HG02870 (cell line): Measurements from ENCODE around the gene TCERG1L.
"Not testable (repeated sequence)": the region's sequence is repeated elsewhere in the genome, so short reads cannot be mapped to it uniquely, and the experiment has no call there.

ENCODE experiments used
- ATAC-seq: cut with Tn5 transposase; IDR thresholded peaks from one replicate; pipeline ENCODE4 v1.9.1; 2021; ENCODE audit warnings: mild to moderate bottlenecking, moderate library complexity; ENCODE audit not compliant: unreplicated experiment

TCERG1L gene

DNA sequence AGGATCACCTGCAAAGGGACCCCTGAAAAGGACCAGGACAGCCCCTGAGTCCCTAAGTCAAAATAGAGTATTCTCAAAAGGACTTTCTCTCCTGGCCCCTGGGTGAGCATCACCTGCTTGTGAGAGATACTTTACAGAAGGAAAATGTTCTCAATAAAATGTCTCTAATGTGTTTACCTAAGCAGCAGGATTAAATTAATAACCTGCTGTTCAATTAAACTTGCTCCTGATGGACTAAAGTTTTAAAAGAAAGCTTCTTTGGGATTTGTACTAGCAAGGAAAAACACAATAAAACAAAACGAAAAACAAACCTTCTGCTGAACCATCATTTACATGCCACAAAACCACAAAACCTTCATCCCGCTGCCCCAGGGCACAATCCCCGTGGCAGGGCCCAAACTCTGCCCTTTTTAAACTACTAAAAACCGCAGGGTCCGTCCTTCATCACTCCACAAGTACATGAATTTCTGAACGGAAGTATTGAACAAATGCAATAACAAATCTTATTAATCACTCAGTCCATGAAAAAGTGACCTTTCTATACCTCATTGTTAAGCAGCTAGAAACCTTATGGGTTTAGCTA, 197.7 kb downstream of the TCERG1L start:
- no peak for ATAC-seq

DNA sequence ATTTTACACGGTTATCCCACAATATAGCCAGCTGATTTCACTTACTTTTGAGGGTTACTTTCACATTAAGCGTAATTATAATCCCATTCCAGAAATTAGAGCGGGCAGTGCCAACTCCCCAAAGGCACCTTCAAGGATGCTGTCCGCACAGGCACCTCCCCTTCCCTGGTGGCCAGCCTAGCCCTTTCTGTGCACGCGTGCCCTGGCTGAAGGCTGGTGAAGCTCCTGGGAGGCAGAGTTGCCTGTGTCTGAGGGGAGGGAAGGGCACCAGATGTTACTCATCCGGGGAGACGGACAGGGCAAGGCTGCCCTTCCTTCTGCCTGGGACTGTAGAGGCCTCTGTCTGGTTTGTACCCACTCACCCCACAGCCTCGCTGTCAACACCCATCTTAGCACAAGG, 198.4 kb downstream of the TCERG1L start:
- no peak for ATAC-seq

DNA sequence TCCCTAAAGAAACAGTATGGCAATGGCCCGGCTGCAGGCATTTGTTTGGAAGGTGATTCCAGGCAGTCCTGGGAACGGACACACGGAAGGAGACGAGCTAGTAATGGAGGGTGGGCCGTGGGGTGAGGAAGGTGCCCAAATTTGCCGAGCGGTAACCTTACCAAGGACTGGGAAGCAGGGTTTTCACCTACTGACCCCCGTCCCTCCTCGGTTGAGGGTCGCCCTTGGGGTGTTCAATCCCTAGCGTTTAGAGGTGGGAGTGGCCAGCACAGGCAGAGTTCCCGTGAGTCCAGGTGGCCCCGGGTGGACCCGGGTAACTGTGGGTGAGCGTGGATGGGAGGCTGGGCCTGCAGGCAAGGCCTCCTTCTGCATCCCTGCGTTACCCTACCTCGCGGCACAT, 198.8 kb downstream of the TCERG1L start:
- ATAC-seq: no peak

DNA sequence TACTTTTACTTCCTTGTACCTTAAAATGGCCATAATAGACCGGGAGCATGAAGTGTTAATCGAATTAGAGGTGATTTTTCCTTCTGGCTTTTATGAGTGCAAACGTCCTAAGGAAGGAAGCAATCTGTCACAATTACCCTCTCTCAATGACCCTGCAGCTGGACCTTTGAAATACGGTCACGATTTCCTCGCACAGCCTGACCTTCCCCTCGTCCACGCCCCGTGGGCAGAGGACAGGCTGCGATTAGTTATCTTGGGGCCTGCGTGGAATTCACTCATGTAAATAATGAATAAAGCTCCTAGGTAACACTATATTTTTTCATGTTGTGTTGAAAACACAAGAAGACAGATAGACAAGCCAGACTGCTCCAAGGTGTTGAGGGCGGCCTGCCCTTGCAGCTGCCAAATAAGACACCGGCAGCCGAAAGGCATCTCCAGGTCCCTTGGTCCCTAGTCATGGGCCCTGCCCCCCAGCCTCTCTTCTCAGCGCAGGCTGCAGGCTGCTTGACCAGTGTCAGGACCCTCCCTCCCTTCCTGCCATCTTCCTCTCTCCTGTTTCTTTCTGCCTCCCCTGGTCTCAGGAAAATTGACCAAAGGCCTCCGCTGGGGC, 199.9 kb downstream of the TCERG1L start:
- no peak for ATAC-seq

DNA sequence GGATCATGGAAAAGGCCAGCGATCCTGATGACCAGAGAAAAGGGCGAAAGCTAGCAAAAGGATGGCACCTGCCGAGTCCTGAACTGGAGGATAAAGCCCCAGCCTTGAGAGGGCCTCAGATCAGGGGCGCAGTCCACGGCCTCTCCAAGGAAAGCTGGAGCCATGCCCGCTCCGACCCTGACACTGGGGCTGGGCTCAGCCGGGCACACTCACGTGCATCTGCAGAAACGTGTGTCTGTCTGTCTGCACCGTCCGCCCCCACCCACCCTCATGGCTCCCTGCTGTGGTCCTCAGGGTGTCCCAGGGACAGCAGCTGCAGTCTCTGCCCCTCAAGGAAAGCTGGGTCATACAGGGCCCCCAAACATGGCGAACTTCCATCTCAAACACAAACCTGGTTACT, 200.5 kb downstream of the TCERG1L start:
- ATAC-seq: no peak

DNA sequence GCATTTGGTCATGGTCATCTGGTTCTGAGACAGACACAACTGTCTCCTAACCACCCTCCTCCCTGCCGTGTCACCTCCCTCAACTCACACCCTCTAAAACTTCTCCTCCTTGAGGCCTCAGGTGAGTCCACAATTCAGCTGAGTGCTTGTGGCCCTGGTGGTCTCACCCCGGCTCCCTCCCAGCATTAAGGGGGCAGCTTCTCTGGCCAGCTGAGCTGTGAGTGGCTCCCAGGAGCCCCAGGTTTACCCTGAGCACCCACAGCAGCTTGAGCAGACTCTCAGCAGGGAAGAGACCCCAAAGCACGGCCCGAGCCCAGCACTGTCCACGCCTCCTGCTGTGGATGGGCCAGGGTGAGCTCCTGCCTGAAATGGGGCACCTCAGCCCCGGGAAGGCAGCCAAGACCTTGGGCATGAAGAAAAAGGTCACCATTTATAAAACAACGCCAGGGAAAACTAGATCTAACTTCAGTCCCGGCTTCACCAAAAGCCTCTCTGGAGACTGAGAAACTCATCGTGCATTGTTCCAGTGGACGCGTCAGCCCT, 201.2 kb downstream of the TCERG1L start:
- no peak for ATAC-seq

DNA sequence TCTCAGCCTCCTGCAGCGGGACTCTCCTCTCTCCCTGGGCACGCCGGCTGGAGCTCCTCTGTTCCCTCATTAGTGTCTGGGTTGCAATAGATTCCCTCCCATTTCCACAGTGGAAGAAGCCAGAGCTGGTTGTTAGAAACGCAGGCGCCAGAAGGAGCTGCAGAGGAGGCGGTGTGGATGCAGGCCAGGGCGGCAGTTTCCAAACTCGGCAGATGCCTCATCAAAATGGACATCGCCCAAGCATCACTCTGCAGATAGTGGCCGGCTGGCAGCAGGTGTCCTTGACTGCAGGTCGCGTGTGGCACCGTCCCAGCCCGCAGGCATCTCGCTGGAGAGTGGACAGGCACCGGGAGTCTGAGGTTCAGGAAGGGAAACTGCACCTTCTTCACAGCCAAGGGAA, 201.8 kb downstream of the TCERG1L start:
- no peak for ATAC-seq

DNA sequence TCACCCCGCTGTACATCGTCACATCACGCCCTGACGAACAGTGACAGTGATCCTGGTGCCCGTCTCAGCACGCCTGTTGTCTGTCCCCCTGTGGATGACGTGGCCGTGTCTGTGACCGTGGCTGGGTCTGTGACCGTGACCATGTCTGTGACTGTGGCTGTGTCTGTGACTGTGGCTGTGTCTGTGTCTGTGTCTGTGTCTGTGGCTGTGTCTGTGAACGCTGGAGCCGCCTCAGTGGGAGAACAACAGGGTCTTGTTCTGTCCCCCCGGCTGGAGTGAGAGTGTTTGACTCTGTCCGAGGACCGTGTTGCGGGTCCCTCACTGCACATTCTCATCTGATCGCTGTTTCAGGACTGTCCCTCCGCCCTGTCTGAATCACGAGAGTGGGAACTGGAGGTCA, 202.2 kb downstream of the TCERG1L start:
- ATAC-seq: no peak

DNA sequence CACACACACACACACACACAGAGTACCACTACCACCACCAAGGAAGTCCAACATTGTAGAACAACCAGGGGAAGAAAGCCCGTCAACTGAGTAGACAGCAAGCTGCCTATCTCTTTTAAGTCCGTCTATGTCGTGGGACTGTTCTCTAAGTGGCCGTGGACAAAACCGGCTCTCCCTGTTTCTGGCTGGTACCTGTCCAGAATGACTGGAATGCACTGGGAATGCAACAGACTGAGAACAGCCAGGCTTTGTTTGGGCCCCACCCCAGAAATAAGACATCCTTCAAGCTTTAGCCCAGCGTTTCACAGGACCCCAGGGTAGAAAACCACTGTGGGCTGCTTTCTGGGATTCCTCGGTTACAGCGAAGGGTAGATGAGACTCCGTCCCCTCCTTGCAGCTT, 203.6 kb downstream of the TCERG1L start:
- no peak for ATAC-seq

DNA sequence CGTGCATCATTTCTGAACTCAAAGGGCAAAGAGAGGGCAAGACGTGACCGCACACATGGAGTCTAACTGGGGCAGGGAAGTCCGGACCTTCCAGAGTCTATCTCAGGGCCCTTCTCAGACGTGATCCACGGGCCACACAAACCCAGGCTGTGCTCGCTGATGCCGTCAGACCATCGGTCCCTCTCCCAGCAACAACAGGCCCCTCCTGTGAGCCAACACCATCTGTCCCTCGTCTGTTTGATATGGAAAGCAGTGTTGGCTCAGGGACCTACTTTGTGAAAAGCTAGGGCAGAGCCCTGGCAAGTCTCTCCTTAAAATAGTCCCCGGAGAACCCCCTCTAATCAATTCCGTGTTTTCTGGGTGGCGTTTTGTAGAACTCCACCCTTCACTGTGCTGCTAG, 208.8 kb downstream of the TCERG1L start:
- ATAC-seq: no peak

DNA sequence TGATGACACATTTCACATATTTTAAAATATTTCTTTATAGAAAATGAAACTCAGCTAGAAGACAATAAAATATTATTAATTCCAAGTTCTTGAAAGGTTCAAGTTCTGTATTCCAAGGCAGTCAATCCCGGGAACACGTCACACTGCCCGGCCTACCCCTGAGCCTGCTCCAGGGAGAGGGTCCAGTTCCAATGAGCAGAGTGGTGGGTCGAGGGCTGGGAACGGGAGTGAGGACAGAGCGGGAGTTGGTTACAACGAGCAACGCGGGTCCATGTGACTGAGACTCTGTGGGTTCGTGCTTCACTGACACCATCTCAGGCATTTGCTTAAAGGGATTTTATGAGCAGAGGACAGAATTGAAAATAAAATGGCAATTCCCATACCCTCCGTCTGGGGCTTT, 209.4 kb downstream of the TCERG1L start:
- ATAC-seq: no peak

DNA sequence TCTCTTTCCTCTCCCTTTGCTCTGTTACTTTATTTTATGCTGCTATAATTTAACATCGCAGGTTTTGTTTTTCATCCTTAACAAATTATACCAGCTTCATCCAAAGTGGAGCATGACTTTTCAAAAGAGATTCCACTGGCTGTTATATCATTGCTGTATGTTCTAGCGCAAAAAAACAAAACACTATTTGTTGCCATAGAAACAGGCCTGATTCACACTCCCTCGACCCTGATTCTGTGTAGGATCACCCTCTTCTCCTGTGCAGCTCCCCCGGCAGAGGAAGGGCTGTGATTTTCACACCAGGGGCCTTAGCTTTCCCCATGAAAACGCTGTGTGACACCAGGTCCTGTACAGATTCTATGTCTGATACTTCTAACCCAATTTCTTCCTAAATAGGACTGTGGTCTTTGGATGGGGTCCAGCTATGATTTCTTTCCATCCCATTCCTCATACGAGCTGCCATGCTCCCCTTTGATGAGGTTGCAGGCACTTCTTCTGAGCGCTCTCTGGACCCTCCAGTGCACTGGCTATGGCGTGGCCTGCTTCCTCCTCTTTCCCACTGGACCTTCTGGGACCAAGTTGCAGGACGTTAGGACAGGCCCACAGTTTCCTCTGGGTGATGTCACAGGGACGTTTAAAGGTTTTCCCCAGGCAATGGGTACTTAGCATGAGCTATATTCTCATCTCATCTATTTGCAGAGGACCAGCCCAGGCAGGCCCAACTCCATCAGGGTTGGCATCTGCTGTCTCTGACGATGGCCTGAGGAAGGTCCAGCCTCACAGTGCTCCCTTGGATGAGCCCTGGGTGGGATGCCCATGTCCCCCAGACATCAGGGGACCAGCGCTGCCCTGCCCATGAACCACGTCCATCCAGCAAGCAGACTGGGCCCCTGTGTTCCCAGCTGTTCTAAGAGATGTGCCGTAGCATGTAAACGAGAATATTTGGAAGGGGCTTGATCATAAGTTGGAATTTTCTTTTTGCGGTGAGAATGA, 210.8 kb downstream of the TCERG1L start:
- not testable (repeated sequence) for ATAC-seq

DNA sequence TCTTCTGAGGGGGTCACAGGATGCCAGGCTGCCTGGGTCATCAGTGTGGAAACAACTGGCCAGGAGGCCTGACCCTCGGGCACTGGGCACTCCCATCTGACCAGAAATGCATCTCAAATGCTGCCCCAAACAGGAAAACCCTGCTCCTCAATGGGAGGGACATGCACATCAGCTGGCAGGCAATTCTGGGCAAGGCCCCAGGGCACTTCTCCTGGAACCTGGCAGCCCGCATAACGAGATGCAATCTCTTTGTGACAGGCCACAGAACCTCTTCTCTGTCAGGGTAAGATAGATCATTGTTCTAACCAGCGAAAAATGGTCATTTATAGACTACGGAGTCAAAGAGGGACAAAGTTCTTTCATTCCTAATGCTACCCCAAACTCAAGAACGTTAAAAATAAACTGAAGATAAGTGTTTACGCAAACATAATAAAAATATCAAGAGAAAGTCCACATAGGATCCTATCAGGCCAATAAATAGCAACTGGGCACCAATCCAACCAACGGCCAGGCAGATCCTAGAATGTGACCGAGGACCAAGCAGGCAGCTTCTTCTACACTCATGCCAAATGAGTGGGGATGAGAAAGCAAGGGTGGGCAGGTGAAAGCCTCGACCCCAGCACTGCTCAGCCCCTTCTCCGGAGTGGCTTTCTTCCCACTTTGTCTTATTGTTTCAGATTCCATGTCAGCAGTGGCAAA, 212.3 kb downstream of the TCERG1L start:
- ATAC-seq: no peak

DNA sequence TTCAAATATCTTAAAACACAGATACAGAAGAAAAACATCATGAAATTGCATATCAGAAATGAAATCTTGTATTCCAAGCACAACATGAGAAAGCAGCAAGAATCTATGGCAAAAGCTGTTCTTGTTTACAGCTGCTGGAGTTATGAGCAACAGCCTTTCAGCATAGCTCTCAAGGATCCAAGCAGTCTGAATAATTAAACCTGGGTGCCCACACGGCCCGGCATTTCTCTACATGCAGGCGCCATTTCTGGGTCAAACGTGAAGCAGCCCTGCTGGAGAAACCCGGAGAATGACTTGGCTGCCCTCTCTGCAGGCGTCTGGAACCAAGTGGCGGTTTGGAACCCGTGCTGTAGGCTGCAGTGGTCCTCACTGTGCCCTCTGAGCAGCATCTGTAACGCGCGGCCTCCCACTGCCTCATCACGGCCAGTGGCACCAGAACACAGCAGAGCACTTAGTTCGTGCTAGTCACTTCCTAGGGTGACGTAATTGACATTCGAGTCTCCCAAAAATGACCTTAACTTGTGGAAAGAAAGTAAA, 213.0 kb downstream of the TCERG1L start:
- no peak for ATAC-seq

DNA sequence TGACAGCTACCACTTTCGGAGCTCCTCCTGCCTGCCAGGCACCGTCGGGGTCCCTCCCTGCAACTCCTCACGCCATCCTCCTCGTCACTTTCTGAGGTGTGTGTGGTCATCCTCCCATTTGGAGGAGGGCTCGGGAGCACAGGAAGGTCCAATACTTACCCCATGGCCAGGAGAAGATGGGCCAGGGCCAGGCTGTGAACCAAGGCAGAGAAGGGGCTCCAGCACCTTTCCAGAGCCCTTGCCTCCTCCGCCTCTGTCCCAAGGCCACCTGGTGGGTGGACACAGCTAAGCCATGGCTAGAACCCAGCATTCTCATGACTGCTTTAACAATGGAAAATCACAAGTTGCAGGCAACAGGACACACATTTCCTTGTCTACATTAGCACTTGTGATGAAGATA, 215.5 kb downstream of the TCERG1L start:
- ATAC-seq: no peak

DNA sequence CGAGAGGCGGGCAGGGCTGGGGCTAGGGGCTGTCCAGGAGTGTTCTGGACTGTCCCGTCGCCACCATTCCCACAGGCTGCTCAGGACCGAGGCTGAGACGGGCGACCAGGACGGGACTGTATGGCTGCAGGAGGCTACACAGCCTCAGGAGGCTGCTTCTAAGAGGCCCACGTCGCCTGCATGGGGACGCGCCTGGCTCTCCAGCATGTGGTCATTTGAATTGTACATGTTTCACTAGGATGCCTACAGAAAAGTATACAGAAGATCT, 216.3 kb downstream of the TCERG1L start:
- no peak for ATAC-seq

DNA sequence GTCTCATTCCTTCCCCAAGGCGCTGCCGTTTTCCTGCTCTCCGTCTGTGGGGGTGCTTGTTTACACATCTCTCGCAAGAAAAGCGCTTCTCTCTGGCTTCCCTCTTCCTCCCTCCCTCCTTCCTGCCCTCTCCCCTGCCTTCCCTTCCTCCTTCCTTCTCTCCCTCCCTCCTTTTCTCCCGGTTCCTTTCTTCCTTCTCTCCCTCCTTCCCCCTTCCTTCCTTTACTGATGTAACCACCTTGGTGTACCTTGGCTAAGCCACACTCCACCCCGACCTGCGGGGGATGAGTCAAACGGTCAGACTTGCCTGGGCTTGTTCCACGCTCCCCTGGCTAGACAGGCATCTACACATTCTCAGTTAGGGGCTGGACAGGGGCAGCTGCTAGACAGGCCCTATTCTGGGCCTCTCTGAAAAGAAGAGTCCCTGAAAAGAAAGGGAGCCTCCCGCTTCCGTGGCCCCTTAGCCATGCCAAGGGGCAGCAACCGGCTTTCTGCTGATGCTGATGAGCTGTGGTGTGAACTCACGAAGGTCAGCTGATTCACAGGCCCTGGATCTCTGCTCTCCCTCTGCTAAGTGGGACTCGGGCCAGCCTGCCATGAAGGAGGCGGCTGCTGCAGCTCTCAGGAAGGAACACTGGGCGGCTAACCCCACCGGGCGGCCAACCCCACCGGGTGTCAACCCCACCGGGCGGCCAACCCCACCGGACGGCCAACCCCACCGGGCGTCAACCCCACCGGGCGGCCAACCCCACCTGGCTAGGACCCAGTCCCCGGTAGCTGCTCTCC, 216.8 kb downstream of the TCERG1L start:
- ATAC-seq: no peak

DNA sequence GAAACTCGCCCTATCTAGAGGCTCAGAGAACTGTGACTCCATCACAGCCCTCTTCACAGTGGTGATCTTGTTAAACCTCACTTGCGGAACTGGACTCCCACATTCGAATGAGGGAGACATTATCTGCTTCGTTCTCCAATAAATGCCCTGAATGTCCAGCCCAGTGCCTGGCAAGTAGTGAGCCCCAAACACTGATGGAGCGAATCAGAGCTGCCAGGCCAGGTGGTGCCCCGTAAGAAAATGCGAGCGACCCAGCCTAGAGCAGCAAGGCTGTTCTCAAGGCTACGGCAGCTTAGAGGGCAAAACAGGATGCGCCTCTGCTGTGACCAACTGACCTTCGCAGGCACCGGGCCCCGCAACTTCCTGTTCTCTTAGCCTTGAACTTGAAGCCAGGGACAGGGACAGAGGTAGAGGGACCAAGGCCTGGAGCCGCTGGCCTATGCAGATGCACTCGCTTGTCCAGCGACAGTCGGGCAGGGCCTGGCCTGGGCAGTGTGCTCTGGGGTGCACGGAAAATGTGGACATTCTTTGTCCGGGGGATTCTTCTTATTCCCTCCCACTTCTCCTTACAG, 217.6 kb downstream of the TCERG1L start:
- no peak for ATAC-seq

DNA sequence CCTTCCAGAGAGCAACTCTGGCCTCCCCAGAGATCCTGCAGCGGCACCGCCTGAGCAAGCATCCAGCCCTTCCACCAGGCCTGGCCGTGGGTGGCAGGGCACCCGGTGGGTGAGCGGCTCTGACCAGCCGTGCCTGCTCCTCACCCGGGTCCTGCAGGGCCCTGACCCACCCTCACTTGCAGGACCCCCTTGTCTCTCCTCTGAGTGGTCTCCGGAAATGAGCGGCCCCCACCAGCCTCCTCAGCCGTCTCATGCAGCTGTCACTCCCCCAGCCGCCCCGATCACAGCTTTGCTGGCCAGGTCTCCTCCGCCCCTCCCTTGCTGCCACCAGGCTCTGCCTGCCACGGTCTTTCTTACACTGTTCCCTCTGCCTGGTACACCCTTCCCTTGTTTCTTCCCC, 218.2 kb downstream of the TCERG1L start:
- ATAC-seq: no peak

DNA sequence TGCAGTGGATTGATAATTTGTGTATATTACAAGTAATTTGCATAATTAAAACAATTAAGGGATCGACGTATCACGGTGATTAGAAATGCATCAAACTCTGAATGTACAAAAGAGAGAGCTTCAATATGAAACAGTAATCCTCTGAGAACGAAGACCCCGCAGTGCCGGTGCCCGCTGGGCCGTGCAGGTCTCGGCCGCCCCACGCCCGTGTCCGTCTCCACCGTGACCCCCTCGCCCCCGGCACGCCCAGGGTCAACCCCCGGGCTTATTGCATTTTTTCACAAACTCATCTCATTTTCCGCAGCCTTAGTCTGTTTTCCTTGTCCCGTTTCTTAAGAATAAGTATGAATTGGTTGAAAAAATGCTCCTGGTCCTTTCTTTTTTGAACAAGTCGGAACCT, 218.6 kb downstream of the TCERG1L start:
- no peak for ATAC-seq
